K562 (cell line): ENCODE data around the gene NEUROG1. TPM values are rescaled to one million over a fixed set of nuclear protein-coding genes. Genes with fewer than 3 reads are reported as not detected.

Source experiments
- ARID2 ChIP-seq: fragments of 450-650 bp; IDR thresholded peaks from 2 replicates; pipeline ENCODE4 v1.6.1; 2017; ENCODE audit warnings: antibody characterized with exemption, mild to moderate bottlenecking
- ATF3 ChIP-seq, 2 experiments: fragments of 450-650 bp in 1 of 2; sonication (generic) in 1 of 2; formaldehyde crosslinking in 1 of 2; IDR thresholded peaks in 1 of 2; conservative IDR thresholded peaks in 1 of 2; 2 replicates each; pipeline versions ENCODE4 v1.6.1 to v1.8.1; 2016 to 2023; ENCODE audit warnings: mild to moderate bottlenecking in 2 of 2, moderate library complexity in 2 of 2, inconsistent platforms in 1 of 2, missing genetic modification reagents in 1 of 2
- CTCF ChIP-seq, 3 experiments: IDR thresholded peaks in 2 of 3; conservative IDR thresholded peaks in 1 of 3; 2 replicates each; pipeline ENCODE4 v1.5.1; 2011 to 2012; ENCODE audit warnings: low read length in 3 of 3, mild to moderate bottlenecking in 3 of 3, control low read depth in 2 of 3, improper control_type of control experiment in 1 of 3, inconsistent platforms in 1 of 3, low read depth in 1 of 3, mixed read lengths in 1 of 3, moderate library complexity in 1 of 3; ENCODE audit not compliant: insufficient read depth in 2 of 3
- DEAF1 ChIP-seq: fragments of 450-650 bp; formaldehyde crosslinking; IDR thresholded peaks from 2 replicates; pipeline ENCODE4 v1.4.0; 2020; ENCODE audit warnings: mild to moderate bottlenecking, moderate library complexity
- GABPB1 ChIP-seq: sonication (generic); formaldehyde crosslinking; IDR thresholded peaks from 2 replicates; pipeline ENCODE4 v1.8.0; 2022; ENCODE audit warnings: mild to moderate bottlenecking, missing genetic modification reagents
- JUND ChIP-seq, 2 experiments: IDR thresholded peaks; 2 replicates in 1 of 2; 3 replicates in 1 of 2; pipeline ENCODE4 v1.6.1; 2011; ENCODE audit warnings: borderline replicate concordance in 2 of 2, low read depth in 2 of 2, low read length in 2 of 2, improper control_type of control experiment in 1 of 2, missing biosample characterization in 1 of 2, missing genetic modification characterization in 1 of 2, missing genetic modification reagents in 1 of 2
- MEIS2 ChIP-seq: fragments of 450-650 bp; IDR thresholded peaks from 2 replicates; pipeline ENCODE4 v1.6.1; 2014; ENCODE audit warnings: mild to moderate bottlenecking; ENCODE audit not compliant: partially characterized antibody
- MTA3 ChIP-seq: fragments of 450-650 bp; formaldehyde crosslinking; IDR thresholded peaks from 2 replicates; pipeline ENCODE4 v1.6.1; 2017; ENCODE audit warnings: mild to moderate bottlenecking, borderline replicate concordance
- SPI1 ChIP-seq: IDR thresholded peaks from 2 replicates; pipeline ENCODE4 v1.6.1; 2011; ENCODE audit warnings: low read depth, low read length, control low read depth, borderline replicate concordance
- STAG1 ChIP-seq: sonication (generic); formaldehyde crosslinking; IDR thresholded peaks from 2 replicates; pipeline ENCODE4 v1.5.0; 2020; ENCODE audit warnings: missing genetic modification reagents, borderline replicate concordance
- TSHZ1 ChIP-seq: fragments of 250-450 bp; sonication (Bioruptor Pico); IDR thresholded peaks from 2 replicates; pipeline ENCODE4 v1.4.0; 2020; ENCODE audit warnings: mild to moderate bottlenecking, moderate library complexity
- ZNF143 ChIP-seq: sonication (generic); formaldehyde crosslinking; IDR thresholded peaks from 2 replicates; pipeline ENCODE4 v1.9.0; 2022; ENCODE audit warnings: mild to moderate bottlenecking, missing genetic modification reagents
- ZNF384 ChIP-seq: IDR thresholded peaks from 2 replicates; pipeline ENCODE4 v1.6.1; 2012; ENCODE audit warnings: low read depth, low read length, improper control_type of control experiment
- ZNF699 ChIP-seq: fragments of 250-450 bp; sonication (Bioruptor Pico); IDR thresholded peaks from 2 replicates; pipeline ENCODE4 v1.8.0; 2021; ENCODE audit warnings: mild to moderate bottlenecking, moderate library complexity; ENCODE audit not compliant: insufficient replicate concordance
- polyA plus RNA-seq, 8 experiments: library from polyadenylated mRNA; depleted of rRNA in 4 of 8; stranded (reverse) in 5 of 8; unstranded in 3 of 8; fragments of >200 nt; fragmentation: Nextera tagmentation in 2 of 8; fragmentation: Illumina TruSeq in 1 of 8; extraction: Ambion mirVana in 2 of 8; extraction: Trizol in 1 of 8; gene quantifications; 2 replicates each; pipeline versions ENCODE4 v1.2.1 to v1.2.3, GENCODE V29; 2011 to 2014; ENCODE audit warnings: inconsistent platforms in 1 of 8, missing spikeins in 1 of 8
- total RNA-seq, 7 experiments: library from RNA; depleted of rRNA in 6 of 7; stranded (reverse); fragments of >200 nt in 6 of 7; fragmentation: Illumina TruSeq in 2 of 7; extraction: Trizol in 2 of 7; gene quantifications; 2 replicates each; pipeline versions ENCODE4 v1.2.1 to v1.2.3, GENCODE V29; 2011 to 2021; ENCODE audit warnings: low replicate concordance in 1 of 7

The NEUROG1 gene
- total and polyA plus RNA-seq, 9 of the 15 experiments (the other 6 are each of a cell fraction or from before 2014, with no cell fraction given), result not detected

GRCh38 chr5:135551593-135552447 is 16.1 kb upstream of the NEUROG1 start (continued):
- TF ChIP-seq CTCF (IDR thresholded peaks at IDR 0.05 in 2 of 3, conservative IDR thresholded peaks at IDR 0.05 in 1 of 3; ENCODE audit: insufficient read depth in 2 of 3, low read depth in 1 of 3, low read length in 3 of 3), result peak; percentile 90 to 93 (median 93)
- TF ChIP-seq DEAF1 (CRISPR knock-in tag), result peak; percentile 91
- 0 out of 2 replicates have a peak, but pooled peaks have one; percentile 31 for TF ChIP-seq GABPB1
- TF ChIP-seq TSHZ1, result no peak
- peak; percentile 25; the same call in 1 of the 2 replicates for TF ChIP-seq MTA3
- no peak for TF ChIP-seq ZNF699 (CRISPR knock-in tag)
- peak; percentile 26 for TF ChIP-seq MEIS2
- 0 out of 2 replicates have a peak, but pooled peaks have one; percentile 13 for TF ChIP-seq ZNF384
- TF ChIP-seq ZNF143 (CRISPR knock-in tag), result 0 out of 2 replicates have a peak, but pooled peaks have one; percentile 25
- TF ChIP-seq JUND (IDR thresholded peaks at IDR 0.05; ENCODE audit: borderline replicate concordance, low read depth, low read length), result peak; percentile 35; the same call in 1 of the 2 replicates
- TF ChIP-seq JUND (tag; IDR thresholded peaks at IDR 0.05; ENCODE audit: borderline replicate concordance, low read depth, low read length), result no peak
- peak; percentile 71; the same call in 1 of the 2 replicates for TF ChIP-seq STAG1
- TF ChIP-seq ATF3 (IDR thresholded peaks at IDR 0.05), result no peak
- TF ChIP-seq ATF3 (CRISPR knock-in tag; conservative IDR thresholded peaks at IDR 0.05), result 0 out of 2 replicates have a peak, but pooled peaks have one; percentile 24
- peak; percentile 82 for TF ChIP-seq ARID2
- TF ChIP-seq SPI1, result no peak
